ENCODE results near the gene USP5. TPM values are rescaled to one million over a fixed set of nuclear protein-coding genes. Genes with fewer than 3 reads are reported as not detected.

The USP5 gene
- total RNA-seq, 1 experiment from 2014 or later = 175 TPM

- intact Hi-C loops (cut with micrococcal nuclease) = no loop called here
- H3K9me3 ChIP-seq (ENCODE audit: control insufficient read depth in 1 of 2, insufficient read depth in 1 of 2, low read depth in 1 of 2, low read length in 2 of 2) = no peaks in the 10 kb centered on the region
- ChIA-PET RAD21 (ENCODE audit: low non-redundant PET in 1 of 2, low total read pairs in 2 of 2, uncharacterized antibody in 2 of 2, unreplicated experiment in 2 of 2) (no interaction called here), POLR2A (interaction anchor here (0.6 to 4.4 kb wide), 2 partner anchors 10 to 153 kb away, joined by 6 to 19 read pairs; partner anchors contain the start of genes CDCA3, USP5 and ZNF384), CTCF (no interaction called here)
- no peaks in the 10 kb centered on the region for H3K9me2 ChIP-seq (ENCODE audit: insufficient read depth)
- H3K4me2 ChIP-seq (ENCODE audit: low read length) = no peak overlapping the region
- H3K9ac ChIP-seq (ENCODE audit: low read length) = no peak overlapping the region
- no peak for ATAC-seq
- DNase-seq (ENCODE audit: low read depth, low spot score) = no peak
- H3K27ac ChIP-seq (ENCODE audit: low read depth, low read length) = no peak overlapping the region
- H2AFZ ChIP-seq (ENCODE audit: low read depth, low read length, poor library complexity, severe bottlenecking) = no peak overlapping the region
- no peaks in the 10 kb centered on the region for H3K4me1 ChIP-seq (ENCODE audit: control insufficient read depth in 1 of 2, insufficient read depth in 2 of 2, low read length in 2 of 2)
- peaks cover 14 to 26% of the 10 kb centered on the region in 2 experiments; a peak in 3 of 4 replicates for H3K36me3 ChIP-seq (ENCODE audit: control insufficient read depth in 1 of 2, insufficient read depth in 2 of 2, low read length in 2 of 2)
- H3K4me3 ChIP-seq (replicated peaks in 1 of 2; ENCODE audit: low read depth in 1 of 2, low read length in 2 of 2) = no peak overlapping the region
- no peaks in the 10 kb centered on the region for H3K27me3 ChIP-seq (ENCODE audit: insufficient read depth, low read length)
- TF ChIP-seq CTCF (IDR thresholded peaks at IDR 0.05 in 2 of 3, conservative IDR thresholded peaks at IDR 0.05 in 1 of 3; ENCODE audit: borderline replicate concordance in 1 of 3, insufficient read depth in 1 of 3, low read depth in 2 of 3, low read length in 2 of 3) (no peak), ZNF274 (IDR thresholded peaks at IDR 0.05; ENCODE audit: low read depth, low read length) (no peak), JUND (IDR thresholded peaks at IDR 0.05) (no peak), FOSL1 (IDR thresholded peaks at IDR 0.05; ENCODE audit: low read depth) (no peak), ATF3 (IDR thresholded peaks at IDR 0.05) (no peak), TCF7L2 (IDR thresholded peaks at IDR 0.05; ENCODE audit: borderline replicate concordance, extremely low read depth, insufficient read depth, insufficient read length) (no peak), EZH2 (IDR thresholded peaks at IDR 0.05) (no peak), ZFX (IDR thresholded peaks at IDR 0.05) (no peak), MAX (IDR thresholded peaks at IDR 0.05) (no peak), YY1 (IDR thresholded peaks at IDR 0.05; ENCODE audit: extremely low read depth, insufficient replicate concordance, low read depth, low read length) (no peak), CEBPB (IDR thresholded peaks at IDR 0.05; ENCODE audit: low read depth) (no peak), SP1 (IDR thresholded peaks at IDR 0.05; ENCODE audit: low read depth) (no peak), POLR2AphosphoS5 (IDR thresholded peaks at IDR 0.05; ENCODE audit: low read depth, low read length) (no peak), EGR1 (IDR thresholded peaks at IDR 0.05; ENCODE audit: low read depth) (no peak), SIN3A (IDR thresholded peaks at IDR 0.05; ENCODE audit: low read depth) (no peak)
- H3K79me2 ChIP-seq (ENCODE audit: insufficient read depth, low read length) = no peaks in the 10 kb centered on the region
- H4K20me1 ChIP-seq (ENCODE audit: insufficient read depth) = no peaks in the 10 kb centered on the region
- no TSS peak for BruUV-seq (replicated peaks)
These were observed 9.9 kb upstream of the USP5 start for GRCh38 chr12:6842075-6842474.
